OCI-LY3 (cell line): ENCODE measurements around the gene DNAI2.

Experiments
- CTCF ChIP-seq: fragments of 200-600, 300-600 bp; sonication (generic); IDR thresholded peaks from 2 replicates; pipeline ENCODE4 v1.5.1; 2014; ENCODE audit warnings: antibody characterized with exemption, low read length, low read depth
- EZH2phosphoT487 ChIP-seq: fragments of 200-600 bp; shearing (Covaris generic); IDR thresholded peaks from 2 replicates; pipeline ENCODE4 v1.6.1; 2018; ENCODE audit warnings: antibody characterized with exemption, mixed run types, low read depth

GRCh38 chr17:74330446-74330845 is 56.4 kb downstream of the DNAI2 start:
- no peak for TF ChIP-seq CTCF
- TF ChIP-seq EZH2phosphoT487, result no peak
